Astrocyte (in vitro differentiated cells and primary cell): ENCODE measurements around the gene GPC5.

Experiments used
- EZH2 ChIP-seq: IDR thresholded peaks from 2 replicates; pipeline ENCODE4 v1.6.1; 2012; ENCODE audit warnings: mild to moderate bottlenecking, low read length, inconsistent platforms; ENCODE audit not compliant: insufficient read depth
- TF ChIP-seq, protein P1 (sequence below): IDR thresholded peaks from 2 replicates; pipeline ENCODE4 v1.5.1; 2011; ENCODE audit warnings: low read depth, mild to moderate bottlenecking, inconsistent platforms, low read length, moderate library complexity; ENCODE audit not compliant: insufficient read depth

DNA sequence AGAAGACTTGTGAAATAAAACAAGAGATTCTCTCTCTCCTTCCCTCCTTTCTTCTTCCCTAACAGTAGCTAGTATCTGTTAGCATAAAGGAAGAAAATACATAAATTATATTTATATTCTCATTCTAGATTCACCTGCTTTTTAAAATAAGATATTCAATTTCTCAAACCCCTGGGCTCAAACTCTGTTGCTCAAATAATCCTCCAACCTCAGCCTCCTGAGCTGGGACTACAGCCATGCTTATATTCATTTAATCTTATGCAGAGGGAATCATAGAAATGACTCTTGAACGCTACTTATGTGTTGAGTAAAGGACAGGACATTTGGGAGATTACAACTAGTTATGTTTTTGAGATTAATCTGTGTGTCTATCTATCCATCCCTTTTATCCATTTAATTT lies 56.2 kb downstream of the GPC5 start:
- TF ChIP-seq, protein P1, sequence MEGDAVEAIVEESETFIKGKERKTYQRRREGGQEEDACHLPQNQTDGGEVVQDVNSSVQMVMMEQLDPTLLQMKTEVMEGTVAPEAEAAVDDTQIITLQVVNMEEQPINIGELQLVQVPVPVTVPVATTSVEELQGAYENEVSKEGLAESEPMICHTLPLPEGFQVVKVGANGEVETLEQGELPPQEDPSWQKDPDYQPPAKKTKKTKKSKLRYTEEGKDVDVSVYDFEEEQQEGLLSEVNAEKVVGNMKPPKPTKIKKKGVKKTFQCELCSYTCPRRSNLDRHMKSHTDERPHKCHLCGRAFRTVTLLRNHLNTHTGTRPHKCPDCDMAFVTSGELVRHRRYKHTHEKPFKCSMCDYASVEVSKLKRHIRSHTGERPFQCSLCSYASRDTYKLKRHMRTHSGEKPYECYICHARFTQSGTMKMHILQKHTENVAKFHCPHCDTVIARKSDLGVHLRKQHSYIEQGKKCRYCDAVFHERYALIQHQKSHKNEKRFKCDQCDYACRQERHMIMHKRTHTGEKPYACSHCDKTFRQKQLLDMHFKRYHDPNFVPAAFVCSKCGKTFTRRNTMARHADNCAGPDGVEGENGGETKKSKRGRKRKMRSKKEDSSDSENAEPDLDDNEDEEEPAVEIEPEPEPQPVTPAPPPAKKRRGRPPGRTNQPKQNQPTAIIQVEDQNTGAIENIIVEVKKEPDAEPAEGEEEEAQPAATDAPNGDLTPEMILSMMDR, result no peak
- no peak for TF ChIP-seq EZH2
